NT2/D1 (cell line): Measurements from ENCODE around the gene KIR3DL3.

Source experiments
- SUZ12 ChIP-seq: IDR thresholded peaks from 2 replicates; pipeline ENCODE4 v1.6.1; 2011; ENCODE audit not compliant: insufficient read length, insufficient read depth; ENCODE audit errors: extremely low read depth
- YY1 ChIP-seq: IDR thresholded peaks from 2 replicates; pipeline ENCODE4 v1.6.1; 2011; ENCODE audit not compliant: insufficient read length, insufficient read depth

GRCh38 chr19:54694648-54695047 lies 29.6 kb upstream of the KIR3DL3 start:
- TF ChIP-seq YY1 (no peak), SUZ12 (no peak)
